Stomach (tissue), 9 donors: ENCODE data around the gene PADI3. TPM values are rescaled to one million over a fixed set of nuclear protein-coding genes. Genes with fewer than 3 reads are reported as not detected.
A peak's percentile ranks its signal among the peaks of the same experiment; 100 is the strongest.

ENCODE experiments used
- DNase-seq, 2 donors: peaks; one replicate each; pipeline versions ENCODE4 v3.0.0 to v3.0.0-alpha.2; 2013 to 2019
- H3K27ac ChIP-seq, 5 donors: fragments of 200-600 bp in 4 of 5; sonication (generic) in 4 of 5; one replicate each; pipeline ENCODE4 v1.5.1; 2013 to 2019; ENCODE audit warnings: mild to moderate bottlenecking in 1 of 5, moderate library complexity in 1 of 5
- H3K27me3 ChIP-seq, 3 donors: fragments of 200-600 bp; sonication (generic); one replicate each; pipeline ENCODE4 v1.5.1; 2017 to 2019; ENCODE audit warnings: mixed run types in 1 of 3
- H3K36me3 ChIP-seq, 4 donors: fragments of 200-600 bp; sonication (generic); 1 replicate in 3 of 4; 2 replicates in 1 of 4; pipeline ENCODE4 v1.5.1; 2016 to 2019
- H3K4me1 ChIP-seq, 4 donors: fragments of 200-600 bp; sonication (generic); one replicate each; pipeline ENCODE4 v1.5.1; 2016 to 2019
- H3K4me3 ChIP-seq, 4 donors: fragments of 200-600 bp; sonication (generic) in 3 of 4; one replicate each; pipeline ENCODE4 v1.5.1; 2016 to 2019; ENCODE audit warnings: mild to moderate bottlenecking in 1 of 4
- H3K9me3 ChIP-seq, 4 donors: fragments of 200-600 bp; sonication (generic); one replicate each; pipeline ENCODE4 v1.5.1; 2016 to 2019
- EP300 ChIP-seq: sonication (generic); formaldehyde crosslinking; IDR thresholded peaks from one replicate; pipeline ENCODE4 v1.6.1; 2017; ENCODE audit warnings: antibody characterized with exemption
- POLR2A ChIP-seq, 4 donors: fragments of 450-650 bp; IDR thresholded peaks; one replicate each; pipeline ENCODE4 v1.6.1; 2016; ENCODE audit warnings: antibody characterized with exemption in 4 of 4, control low read depth in 2 of 4, mild to moderate bottlenecking in 1 of 4, moderate library complexity in 1 of 4
- POLR2AphosphoS5 ChIP-seq, 3 donors: sonication (generic); formaldehyde crosslinking; IDR thresholded peaks; one replicate each; pipeline ENCODE4 v1.6.1; 2016; ENCODE audit warnings: antibody characterized with exemption in 3 of 3
- WGBS, 5 donors: extraction: QIAGEN DNeasy Blood & Tissue Kit in 3 of 5; methylation state at CpG; one replicate each; pipeline versions ENCODE4 v1.1.5 to v1.1.7; 2013 to 2018; 5-methylcytosine and 5-hydroxymethylcytosine counted together
- intact Hi-C: fragments of 100-400 bp; cut with DNase I; formaldehyde crosslinking; loops from one replicate; pipeline ENCODE4 v1.15.1; 2023; ENCODE audit warnings: low total_unique reads
- polyA plus RNA-seq, 3 donors: library from polyadenylated mRNA; stranded (reverse); fragments of 200-250 nt; gene quantifications; one replicate each; pipeline ENCODE4 v1.2.3, GENCODE V29; 2013
- total RNA-seq, 5 donors: library from RNA; depleted of rRNA; stranded (reverse); fragments of >200 nt; gene quantifications; one replicate each; pipeline versions ENCODE4 v1.1.0 to v1.2.3, GENCODE V29; 2014 to 2016
- TF ChIP-seq, protein P1 (sequence below), 7 experiments: fragments of 450-650 bp in 4 of 7; fragments of 200-600 bp in 3 of 7; sonication (generic) in 3 of 7; IDR thresholded peaks; one replicate each; pipeline ENCODE4 v1.5.1; 2016 to 2019; ENCODE audit warnings: antibody characterized with exemption in 7 of 7, control low read depth in 2 of 7, mild to moderate bottlenecking in 1 of 7
- donor health status: healthy with polysubstance abuse.
- donor health status: Bipolar disorder and iron deficiency.
- donor health status: healthy.

The PADI3 gene
- total and polyA plus RNA-seq, 8 donors = 5.4 TPM; not detected in 7

DNA sequence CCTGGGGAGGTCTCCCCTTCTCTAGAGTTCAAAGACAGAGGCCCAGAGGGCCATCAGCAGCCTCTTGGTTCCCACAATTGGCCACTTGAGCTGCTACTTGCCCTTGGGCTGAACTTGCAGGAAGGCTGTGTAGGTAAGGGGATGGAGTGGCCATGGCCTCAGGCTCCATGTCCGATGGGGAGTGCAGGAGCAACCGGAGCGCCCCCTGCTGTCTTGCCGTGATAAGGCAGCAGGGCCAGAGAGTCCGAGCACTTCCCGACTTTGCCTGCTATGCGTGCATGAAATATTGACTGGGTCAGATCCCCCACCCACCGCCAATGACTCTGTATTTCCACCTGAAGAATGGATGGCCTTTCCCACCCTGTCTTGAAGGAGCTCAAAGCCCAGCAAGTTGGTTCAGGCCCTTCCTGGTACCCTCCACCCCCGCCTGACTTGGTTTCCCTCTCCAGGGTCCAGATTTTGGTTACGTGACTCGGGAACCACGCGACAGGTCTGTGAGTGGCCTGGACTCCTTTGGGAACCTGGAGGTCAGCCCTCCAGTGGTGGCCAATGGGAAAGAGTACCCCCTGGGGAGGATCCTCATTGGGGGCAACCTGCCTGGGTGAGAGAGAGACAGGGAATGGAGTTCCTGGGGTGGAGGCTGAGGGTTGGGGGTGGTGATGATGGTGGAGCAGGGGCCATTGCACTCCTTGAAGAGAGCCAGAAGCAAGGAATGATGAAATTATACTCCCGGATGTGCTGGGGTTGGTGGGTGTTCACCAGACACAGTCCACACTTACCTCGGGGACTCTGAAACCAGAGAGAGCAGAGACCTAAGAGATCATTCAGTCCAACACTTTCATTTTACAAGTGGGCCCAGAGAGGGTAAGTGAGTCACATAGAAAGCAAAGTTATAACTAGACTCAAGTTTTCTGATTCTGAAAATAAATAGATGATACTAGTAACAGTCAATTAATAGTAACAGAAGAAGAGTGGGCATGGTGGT, 25.6 kb downstream of the PADI3 start:
- H3K36me3 ChIP-seq = no peaks in the 10 kb centered on the region
- H3K9me3 ChIP-seq = no peaks in the 10 kb centered on the region
- H3K27me3 ChIP-seq = peaks cover 0 to 35% (median 6%) of the 10 kb centered on the region in 3 donors
- intact Hi-C loops = no loop called here
- WGBS, 5 donors = 48 to 61% (median 56%) methylated on average over 14 to 15 of the region's 15 CpGs
- DNase-seq = peak; percentile 32
- no peak overlapping the region for H3K27ac ChIP-seq
- TF ChIP-seq POLR2A (IDR thresholded peaks at IDR 0.05) = no peak
- TF ChIP-seq, protein P1, sequence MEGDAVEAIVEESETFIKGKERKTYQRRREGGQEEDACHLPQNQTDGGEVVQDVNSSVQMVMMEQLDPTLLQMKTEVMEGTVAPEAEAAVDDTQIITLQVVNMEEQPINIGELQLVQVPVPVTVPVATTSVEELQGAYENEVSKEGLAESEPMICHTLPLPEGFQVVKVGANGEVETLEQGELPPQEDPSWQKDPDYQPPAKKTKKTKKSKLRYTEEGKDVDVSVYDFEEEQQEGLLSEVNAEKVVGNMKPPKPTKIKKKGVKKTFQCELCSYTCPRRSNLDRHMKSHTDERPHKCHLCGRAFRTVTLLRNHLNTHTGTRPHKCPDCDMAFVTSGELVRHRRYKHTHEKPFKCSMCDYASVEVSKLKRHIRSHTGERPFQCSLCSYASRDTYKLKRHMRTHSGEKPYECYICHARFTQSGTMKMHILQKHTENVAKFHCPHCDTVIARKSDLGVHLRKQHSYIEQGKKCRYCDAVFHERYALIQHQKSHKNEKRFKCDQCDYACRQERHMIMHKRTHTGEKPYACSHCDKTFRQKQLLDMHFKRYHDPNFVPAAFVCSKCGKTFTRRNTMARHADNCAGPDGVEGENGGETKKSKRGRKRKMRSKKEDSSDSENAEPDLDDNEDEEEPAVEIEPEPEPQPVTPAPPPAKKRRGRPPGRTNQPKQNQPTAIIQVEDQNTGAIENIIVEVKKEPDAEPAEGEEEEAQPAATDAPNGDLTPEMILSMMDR (IDR thresholded peaks at IDR 0.05) = peak in 2 of 7 experiments; percentile 23
- TF ChIP-seq POLR2AphosphoS5 (IDR thresholded peaks at IDR 0.05) = no peak
- no peak for TF ChIP-seq EP300
- no peak overlapping the region for H3K4me3 ChIP-seq
- H3K4me1 ChIP-seq = no peaks in the 10 kb centered on the region

DNA sequence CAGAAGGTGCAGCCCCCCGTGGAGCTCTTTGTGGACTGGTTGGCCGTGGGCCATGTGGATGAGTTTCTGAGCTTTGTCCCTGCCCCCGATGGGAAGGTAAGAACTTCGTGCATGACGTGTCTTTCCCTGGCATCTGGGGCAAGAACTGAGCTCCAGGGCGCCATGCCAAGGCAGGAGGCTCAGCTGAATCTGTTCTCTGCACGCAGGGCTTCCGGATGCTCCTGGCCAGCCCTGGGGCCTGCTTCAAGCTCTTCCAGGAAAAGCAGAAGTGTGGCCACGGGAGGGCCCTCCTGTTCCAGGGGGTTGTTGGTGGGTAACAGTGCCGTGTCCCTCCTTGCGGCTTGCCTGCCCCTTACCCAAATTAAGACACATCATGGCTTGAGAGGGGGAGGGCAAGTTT, 27.7 kb downstream of the PADI3 start:
- intact Hi-C loops = no loop called here
- Histone ChIP-seq H3K27me3 (peaks cover 0 to 51% (median 6%) of the 10 kb centered on the region in 3 donors), H3K27ac (no peak overlapping the region), H3K4me1 (no peaks in the 10 kb centered on the region), H3K36me3 (no peaks in the 10 kb centered on the region), H3K9me3 (no peaks in the 10 kb centered on the region), H3K4me3 (no peak overlapping the region)
- 37 to 54% (median 46%) methylated on average over 10 to 11 of the region's 11 CpGs for WGBS, 5 donors
- DNase-seq = peak in 1 of 2 donors; percentile 28
- no peak for TF ChIP-seq EP300
- no peak for TF ChIP-seq POLR2AphosphoS5 (IDR thresholded peaks at IDR 0.05)
- TF ChIP-seq, protein P1 (IDR thresholded peaks at IDR 0.05) = no peak
- TF ChIP-seq POLR2A (IDR thresholded peaks at IDR 0.05) = no peak

DNA sequence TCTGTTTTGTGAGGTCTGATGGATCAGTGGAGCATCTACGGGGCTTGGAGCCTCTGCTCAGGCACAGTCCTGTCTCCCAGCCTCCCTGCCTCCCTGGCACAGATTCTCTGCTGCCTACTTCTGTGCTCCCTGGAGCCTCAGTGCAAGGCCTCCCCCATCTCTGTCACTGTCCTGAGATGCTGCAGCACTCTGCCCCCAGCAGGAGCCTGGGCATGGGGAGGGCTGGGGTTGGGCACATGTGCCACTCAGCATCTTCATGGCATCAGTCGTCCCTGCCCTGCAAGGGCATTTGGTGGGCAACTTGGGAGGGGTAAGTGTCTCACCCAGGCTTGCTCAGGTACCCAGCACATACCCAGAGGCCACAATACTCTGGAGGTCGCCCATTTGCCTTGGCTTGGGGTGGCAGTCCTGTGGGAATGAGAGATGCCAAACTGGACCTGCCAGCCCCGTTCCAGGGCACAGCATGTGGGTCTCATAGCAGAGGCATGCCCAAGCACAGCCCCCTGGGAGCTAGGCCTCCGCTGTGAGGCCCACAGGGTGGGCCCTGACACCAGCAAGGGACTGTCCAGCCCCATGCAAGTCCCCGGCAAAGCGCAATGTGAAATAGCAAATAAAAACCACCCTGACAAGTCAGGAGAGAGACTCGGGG, 28.7 kb downstream of the PADI3 start:
- Histone ChIP-seq H3K36me3 (no peaks in the 10 kb centered on the region), H3K27ac (no peak overlapping the region), H3K9me3 (no peaks in the 10 kb centered on the region), H3K27me3 (peaks cover 0 to 60% (median 6%) of the 10 kb centered on the region in 3 donors), H3K4me3 (no peak overlapping the region), H3K4me1 (no peaks in the 10 kb centered on the region)
- WGBS, 5 donors = 59 to 72% (median 69%) methylated on average over 7 to 8 of the region's 8 CpGs
- intact Hi-C loops = no loop called here
- TF ChIP-seq POLR2A (IDR thresholded peaks at IDR 0.05) = no peak
- no peak for DNase-seq

DNA sequence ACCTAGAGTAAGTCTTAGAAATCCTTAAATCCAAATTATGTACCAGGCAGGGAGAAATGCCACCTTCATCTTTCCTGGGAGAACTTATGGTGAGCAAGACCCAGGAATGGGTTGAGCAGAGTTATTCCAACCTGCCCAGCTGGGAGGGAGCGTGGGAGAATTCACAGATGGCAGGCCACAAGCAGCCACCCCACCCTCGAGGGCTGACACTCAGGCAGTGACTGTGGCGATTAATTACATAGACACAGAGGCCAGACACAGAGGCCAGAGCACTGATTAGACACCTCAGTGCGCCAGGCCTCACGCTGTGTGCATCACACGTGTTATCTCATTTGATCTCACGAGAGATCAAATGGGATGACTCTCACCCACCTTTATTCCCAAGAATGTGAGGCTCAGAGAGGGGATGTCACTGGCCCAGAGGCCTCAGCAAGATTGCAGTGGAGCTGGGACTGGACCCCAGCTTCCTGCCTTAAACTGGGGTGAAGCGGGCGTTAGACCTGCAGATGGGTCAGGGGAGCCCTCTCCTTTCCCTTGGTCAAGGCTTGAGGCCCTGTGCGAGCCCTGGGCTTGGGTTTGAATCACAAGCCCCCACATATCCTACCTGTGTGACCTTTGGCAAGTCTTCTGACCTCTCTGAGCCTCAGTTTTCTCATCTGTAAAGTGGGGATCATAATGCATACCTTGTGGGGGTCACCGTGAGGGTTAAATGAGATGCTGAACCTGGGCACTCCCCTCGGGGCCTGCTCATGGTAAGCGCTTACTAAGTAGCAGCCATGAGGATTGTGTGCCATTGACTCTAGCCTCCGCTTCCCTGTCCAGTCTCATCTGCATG, 30.3 kb downstream of the PADI3 start:
- intact Hi-C loops = no loop called here
- TF ChIP-seq POLR2A (IDR thresholded peaks at IDR 0.05) (no peak), EP300 (no peak), POLR2AphosphoS5 (IDR thresholded peaks at IDR 0.05) (no peak)
- TF ChIP-seq, protein P1 (IDR thresholded peaks at IDR 0.05) = no peak
- WGBS, 5 donors = 67 to 84% (median 78%) methylated on average over 13 to 14 of the region's 14 CpGs
- Histone ChIP-seq H3K4me1 (no peaks in the 10 kb centered on the region), H3K9me3 (no peaks in the 10 kb centered on the region), H3K36me3 (no peaks in the 10 kb centered on the region), H3K4me3 (no peak overlapping the region), H3K27me3 (peaks cover 0 to 71% (median 10%) of the 10 kb centered on the region in 3 donors), H3K27ac (no peak overlapping the region)
- DNase-seq = peak in 1 of 2 donors; percentile 52
